ENCODE measurements around the gene TMBIM6.
"Not testable (repeated sequence)": the region's sequence is repeated elsewhere in the genome, so short reads cannot be mapped to it uniquely, and the experiment has no call there.

Gene TMBIM6

GRCh38 chr12:49730568-49731101, 10.7 kb upstream of the TMBIM6 start:
- no peak for DNase-seq

- DNase-seq, result no peak
Measured at GRCh38 chr12:49733219-49734017, 7.9 kb upstream of the TMBIM6 start.

GRCh38 chr12:49734900-49735299, 6.5 kb upstream of the TMBIM6 start:
- DNase-seq, result not testable (repeated sequence)

GRCh38 chr12:49738721-49739120, 2.6 kb upstream of the TMBIM6 start:
- not testable (repeated sequence) for DNase-seq

- not testable (repeated sequence) for DNase-seq
Measured at GRCh38 chr12:49740277-49740676, 1.1 kb upstream of the TMBIM6 start.

GRCh38 chr12:49741882-49742620, 694 bp downstream of the TMBIM6 start:
- DNase-seq, result peak; percentile 84

- DNase-seq, result no peak
Measured at GRCh38 chr12:49744363-49744885, 3.1 kb downstream of the TMBIM6 start.

GRCh38 chr12:49748306-49748705, 6.9 kb downstream of the TMBIM6 start:
- DNase-seq, result no peak

GRCh38 chr12:49748800-49749199, 7.4 kb downstream of the TMBIM6 start:
- DNase-seq, result no peak

GRCh38 chr12:49750027-49750995, 9.0 kb downstream of the TMBIM6 start:
- DNase-seq, result no peak

- DNase-seq, result no peak
Measured at GRCh38 chr12:49750996-49751393, 9.6 kb downstream of the TMBIM6 start.

- DNase-seq, result no peak
Measured at GRCh38 chr12:49761677-49762467, 20.5 kb downstream of the TMBIM6 start.

GRCh38 chr12:49762468-49762847, 21.1 kb downstream of the TMBIM6 start:
- DNase-seq, result no peak

- DNase-seq, result peak; percentile 64
Measured at GRCh38 chr12:49763006-49763591, 21.7 kb downstream of the TMBIM6 start.

- DNase-seq, result no peak
Measured at GRCh38 chr12:49764126-49764525, 22.8 kb downstream of the TMBIM6 start.

GRCh38 chr12:49766115-49766455, 24.7 kb downstream of the TMBIM6 start:
- DNase-seq, result no peak

- no peak for DNase-seq
Measured at GRCh38 chr12:49767333-49767732, 26.0 kb downstream of the TMBIM6 start.

- not testable (repeated sequence) for DNase-seq
Measured at GRCh38 chr12:49773102-49773501, 31.7 kb downstream of the TMBIM6 start.

- DNase-seq, result peak; percentile 25
Measured at GRCh38 chr12:49776413-49776812, 35.1 kb downstream of the TMBIM6 start.

- DNase-seq, result no peak
Measured at GRCh38 chr12:49776858-49777257, 35.5 kb downstream of the TMBIM6 start.

GRCh38 chr12:49777341-49777740, 36.0 kb downstream of the TMBIM6 start:
- DNase-seq, result no peak

Measured in activated effector memory CD4-positive, alpha-beta T cell treated with Interleukin-2 at 50 U/mL for 16 hours (primary cell).